DLD1 (cell line): ENCODE data around the gene LMOD2.

Experiments
- in situ Hi-C: cut with HindIII; loops from 2 replicates; pipeline ENCODE4 v1.10.0; 2017; ENCODE audit warnings: low sequenced_read_pairs

LMOD2 gene

DNA sequence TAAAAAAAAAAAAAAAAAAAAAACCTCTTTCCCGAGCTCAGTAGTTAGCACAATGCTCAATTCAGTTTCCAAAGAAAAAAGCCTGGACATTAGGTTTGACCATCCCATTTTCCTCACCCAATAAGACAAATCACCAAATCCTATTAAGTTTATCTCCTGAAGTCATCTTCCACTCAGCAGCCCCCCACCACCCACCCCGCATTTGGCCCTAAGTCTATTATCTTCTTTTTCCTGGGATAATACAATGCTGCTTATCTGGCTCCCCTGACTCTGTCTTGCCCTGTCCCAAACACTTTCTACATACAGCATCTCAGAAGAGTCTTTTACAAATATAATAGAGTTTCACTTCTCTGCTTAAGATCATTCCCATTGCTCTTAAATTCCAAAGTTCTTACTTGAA, 17.8 kb upstream of the LMOD2 start:
- in situ Hi-C loops: no loop called here

GRCh38 chr7:123639631-123640030, 16.0 kb upstream of the LMOD2 start:
- in situ Hi-C loops: no loop called here

GRCh38 chr7:123640583-123640982, 15.1 kb upstream of the LMOD2 start:
- in situ Hi-C loops: no loop called here

DNA sequence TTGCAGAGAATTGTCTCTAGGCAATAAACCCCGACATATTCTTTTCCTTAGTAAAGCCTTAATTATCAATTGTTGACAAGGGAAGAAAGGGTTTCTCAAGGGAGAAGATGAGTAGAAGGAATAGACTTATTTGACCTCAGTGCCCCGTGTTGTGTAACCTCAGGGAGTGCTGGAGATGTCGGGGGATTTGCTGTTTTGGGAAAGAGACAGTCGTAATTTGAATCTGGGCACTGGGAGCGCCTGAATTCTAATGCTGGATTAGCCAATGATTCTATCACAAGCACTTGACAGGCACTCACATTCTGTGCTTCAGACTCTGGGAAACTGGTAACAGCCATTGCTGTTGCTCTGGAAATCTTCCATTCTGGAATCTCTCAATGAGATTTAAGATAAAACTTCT, 13.8 kb upstream of the LMOD2 start:
- in situ Hi-C loops: no loop called here

- in situ Hi-C loops: no loop called here
Measured at GRCh38 chr7:123643495-123644441, 11.9 kb upstream of the LMOD2 start.

DNA sequence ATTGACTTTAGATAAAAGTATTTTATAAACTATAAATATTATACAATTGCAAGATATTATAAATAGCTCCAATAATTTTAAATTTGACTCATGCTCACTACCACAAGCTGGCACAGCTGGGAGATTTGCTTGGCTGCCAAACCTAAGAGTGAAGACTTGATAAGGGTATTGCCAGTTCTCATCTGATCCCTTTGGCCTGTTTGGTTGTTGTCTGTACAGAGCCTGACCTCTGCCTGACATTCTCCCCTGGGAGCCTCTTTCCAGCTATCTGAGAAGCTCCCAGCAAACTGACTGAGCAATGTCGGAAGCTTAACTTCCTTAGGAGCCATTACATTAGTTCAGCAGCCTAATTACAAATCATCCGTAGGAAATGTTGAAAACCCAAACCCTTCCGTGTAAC, 10.2 kb upstream of the LMOD2 start:
- in situ Hi-C loops: no loop called here

- in situ Hi-C loops: no loop called here
Measured at GRCh38 chr7:123647106-123647730, 8.4 kb upstream of the LMOD2 start.

DNA sequence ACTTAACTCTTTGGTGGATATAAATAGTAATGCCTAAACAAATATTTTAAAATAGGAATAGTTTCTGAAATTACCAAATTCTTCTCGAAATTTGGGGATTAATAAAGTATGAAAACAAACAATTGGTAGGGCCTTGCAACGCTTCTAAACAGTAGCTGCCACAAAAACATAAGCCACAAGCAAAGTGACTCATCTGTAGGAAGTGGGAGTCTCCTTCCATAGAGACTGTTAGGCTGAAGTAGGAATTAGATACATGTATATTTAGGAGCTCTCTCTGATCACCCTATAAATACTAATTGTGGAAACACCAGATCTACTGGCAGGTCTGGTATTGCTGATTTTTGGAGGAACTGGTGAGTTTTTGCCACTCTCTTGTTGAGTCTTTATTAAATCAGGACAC, 5.7 kb upstream of the LMOD2 start:
- in situ Hi-C loops: no loop called here

- in situ Hi-C loops: no loop called here
Measured at GRCh38 chr7:123650595-123650994, 5.1 kb upstream of the LMOD2 start.

DNA sequence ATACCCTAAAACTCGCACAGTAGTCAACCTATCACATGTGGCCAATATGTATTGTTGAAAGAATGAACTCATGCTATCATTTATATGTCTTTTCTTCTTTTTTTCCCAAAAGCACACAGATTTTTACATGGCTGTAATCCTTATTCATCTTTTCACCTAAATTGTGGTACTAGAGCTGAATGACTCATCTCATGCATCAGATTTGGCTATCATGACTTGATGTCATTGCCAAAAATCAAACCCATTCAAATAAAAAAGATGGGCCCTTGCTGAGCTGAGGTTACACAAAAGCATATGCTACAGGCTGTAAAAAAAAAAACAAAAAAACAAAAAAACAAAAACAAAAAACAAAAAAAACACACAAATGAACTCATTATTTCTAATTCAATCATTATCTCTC, 3.3 kb upstream of the LMOD2 start:
- in situ Hi-C loops: no loop called here

- in situ Hi-C loops: no loop called here
Measured at GRCh38 chr7:123653162-123653561, 2.5 kb upstream of the LMOD2 start.

DNA sequence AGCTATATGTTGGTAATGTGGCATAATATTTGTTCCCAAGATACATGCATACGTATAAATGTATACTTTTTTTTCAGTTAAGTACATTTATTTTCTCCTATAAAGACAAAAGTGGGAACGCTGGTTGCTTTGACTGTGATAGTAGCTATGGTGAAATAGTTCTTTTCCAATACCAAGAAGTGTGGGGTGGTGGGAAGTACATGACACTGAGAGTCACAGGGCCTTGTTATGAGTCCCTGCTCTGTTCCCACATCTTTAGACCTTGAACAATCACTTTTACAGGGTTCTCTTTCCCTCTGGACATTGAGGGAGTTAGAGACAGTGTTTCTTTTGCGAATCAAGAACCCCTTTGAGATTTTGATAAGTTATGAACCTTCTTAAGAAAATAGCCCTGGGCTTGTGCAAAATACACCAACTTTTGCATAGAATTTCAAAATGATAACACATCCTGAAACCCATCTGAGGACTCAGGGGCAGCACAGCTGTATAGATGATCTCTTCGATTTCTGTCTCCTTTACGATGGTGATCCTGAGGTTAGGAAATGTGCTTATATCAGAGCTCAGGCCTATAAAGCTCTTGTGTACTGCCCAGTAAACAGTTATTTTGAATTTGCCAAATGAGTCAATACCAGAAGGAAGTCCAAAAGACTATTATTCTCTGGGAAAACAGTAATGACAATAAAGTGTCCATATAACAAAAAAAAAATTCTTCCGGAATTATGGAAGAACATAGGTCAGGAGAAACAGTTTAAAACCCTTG, 1.1 kb downstream of the LMOD2 start:
- in situ Hi-C loops: no loop called here

DNA sequence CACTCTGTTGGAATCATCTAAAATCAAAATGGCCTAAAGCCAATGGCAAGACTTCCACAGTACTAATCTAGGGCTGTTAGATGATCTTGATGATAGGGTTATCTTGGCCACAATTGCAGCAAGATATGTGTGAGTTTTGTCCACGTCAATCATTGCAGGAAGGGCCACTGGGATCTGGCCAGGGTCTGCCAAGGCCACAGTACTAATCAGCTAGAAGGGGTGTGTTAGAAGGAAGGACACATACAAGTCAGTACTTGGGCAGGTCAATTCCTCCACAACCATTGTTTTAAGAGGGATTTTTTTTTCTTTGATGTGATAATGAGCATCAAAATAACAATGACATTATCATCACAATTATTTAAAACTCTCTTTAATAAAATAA, 1.6 kb downstream of the LMOD2 start:
- in situ Hi-C loops: no loop called here

GRCh38 chr7:123658023-123658422, 2.4 kb downstream of the LMOD2 start:
- in situ Hi-C loops: no loop called here

DNA sequence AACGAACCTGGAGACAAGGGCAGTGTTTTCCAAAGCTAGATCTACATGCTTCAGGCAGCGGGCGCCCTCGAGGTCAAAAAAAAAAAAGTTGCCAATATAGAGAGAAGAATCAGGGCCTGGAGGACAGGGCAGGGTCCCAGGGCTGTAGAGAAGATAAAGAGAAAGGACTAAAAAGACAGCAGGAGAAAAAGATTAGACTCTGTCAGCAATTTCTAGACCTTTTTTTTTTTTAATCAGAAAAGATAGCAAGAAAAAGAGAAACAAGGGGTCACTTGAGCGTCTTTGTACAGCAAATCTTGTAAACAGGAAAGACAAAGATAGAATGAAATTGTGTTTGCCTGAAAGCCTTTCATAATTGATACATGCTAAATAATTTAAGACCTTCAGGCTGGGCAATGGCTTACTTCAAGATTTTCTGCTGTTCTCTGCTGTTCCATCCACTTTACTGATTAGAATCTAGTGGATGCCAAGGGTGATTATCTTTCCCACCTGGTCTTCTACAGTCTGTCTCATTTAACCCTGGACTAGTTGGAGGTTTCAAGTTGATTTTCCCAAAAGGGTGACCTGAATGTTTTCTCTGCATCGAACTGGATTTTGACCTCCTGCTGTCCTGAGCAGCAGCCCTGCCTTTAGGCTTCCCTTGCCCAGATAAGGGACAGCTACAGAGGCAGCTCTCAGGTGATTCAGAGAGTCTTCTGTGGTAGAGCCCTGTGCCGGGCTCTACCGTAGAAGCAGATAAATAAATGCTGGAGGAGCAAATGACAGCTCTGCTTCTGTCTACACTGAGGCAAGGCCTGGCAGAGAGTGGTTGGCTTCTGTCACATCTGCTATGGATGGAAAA, 5.1 kb downstream of the LMOD2 start:
- in situ Hi-C loops: no loop called here

- in situ Hi-C loops: no loop called here
Measured at GRCh38 chr7:123661765-123662164, 6.1 kb downstream of the LMOD2 start.

DNA sequence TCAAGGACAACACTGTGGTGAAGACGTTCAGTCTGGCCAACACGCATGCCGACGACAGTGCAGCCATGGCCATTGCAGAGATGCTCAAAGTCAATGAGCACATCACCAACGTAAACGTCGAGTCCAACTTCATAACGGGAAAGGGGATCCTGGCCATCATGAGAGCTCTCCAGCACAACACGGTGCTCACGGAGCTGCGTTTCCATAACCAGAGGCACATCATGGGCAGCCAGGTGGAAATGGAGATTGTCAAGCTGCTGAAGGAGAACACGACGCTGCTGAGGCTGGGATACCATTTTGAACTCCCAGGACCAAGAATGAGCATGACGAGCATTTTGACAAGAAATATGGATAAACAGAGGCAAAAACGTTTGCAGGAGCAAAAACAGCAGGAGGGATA, 6.6 kb downstream of the LMOD2 start:
- in situ Hi-C loops: no loop called here

DNA sequence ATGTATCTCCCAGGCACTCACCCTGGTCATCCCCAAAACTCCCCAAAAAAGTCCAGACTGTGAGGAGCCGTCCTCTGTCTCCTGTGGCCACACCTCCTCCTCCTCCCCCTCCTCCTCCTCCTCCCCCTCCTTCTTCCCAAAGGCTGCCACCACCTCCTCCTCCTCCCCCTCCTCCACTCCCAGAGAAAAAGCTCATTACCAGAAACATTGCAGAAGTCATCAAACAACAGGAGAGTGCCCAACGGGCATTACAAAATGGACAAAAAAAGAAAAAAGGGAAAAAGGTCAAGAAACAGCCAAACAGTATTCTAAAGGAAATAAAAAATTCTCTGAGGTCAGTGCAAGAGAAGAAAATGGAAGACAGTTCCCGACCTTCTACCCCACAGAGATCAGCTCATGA, 7.1 kb downstream of the LMOD2 start:
- in situ Hi-C loops: no loop called here

DNA sequence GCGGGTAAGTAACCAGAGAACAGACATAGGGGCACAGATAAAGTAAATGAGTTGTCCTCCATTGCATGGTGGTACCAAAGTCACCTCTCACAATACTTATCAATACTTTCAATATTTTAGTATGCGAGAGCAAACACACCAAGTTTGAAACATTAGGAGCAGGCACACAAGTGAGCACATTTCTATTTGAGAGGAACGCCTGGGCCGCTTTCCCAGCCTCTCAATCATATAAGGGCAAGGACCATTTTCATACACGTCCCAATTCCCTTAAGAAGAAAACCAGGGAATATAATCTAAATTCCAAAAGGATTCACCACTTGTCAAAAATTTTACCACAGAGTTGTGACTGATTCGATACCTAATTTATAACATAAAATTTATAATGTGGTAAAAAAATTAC, 7.5 kb downstream of the LMOD2 start:
- in situ Hi-C loops: no loop called here

GRCh38 chr7:123665157-123665556, 9.5 kb downstream of the LMOD2 start:
- in situ Hi-C loops: no loop called here

- in situ Hi-C loops: no loop called here
Measured at GRCh38 chr7:123665896-123666295, 10.2 kb downstream of the LMOD2 start.
